GM10266 (cell line): ENCODE data around the gene ZNF326.

Source experiments
- DNase-seq: peaks from one replicate; pipeline ENCODE4 v3.0.0; 2012; ENCODE audit errors: extremely low spot score
- TF ChIP-seq, protein P1 (sequence below): IDR thresholded peaks from 2 replicates; pipeline ENCODE4 v1.5.1; 2012; ENCODE audit warnings: mild to moderate bottlenecking, low read depth; ENCODE audit not compliant: control insufficient read depth, insufficient read depth; ENCODE audit errors: missing control alignments

The ZNF326 gene, protein sequence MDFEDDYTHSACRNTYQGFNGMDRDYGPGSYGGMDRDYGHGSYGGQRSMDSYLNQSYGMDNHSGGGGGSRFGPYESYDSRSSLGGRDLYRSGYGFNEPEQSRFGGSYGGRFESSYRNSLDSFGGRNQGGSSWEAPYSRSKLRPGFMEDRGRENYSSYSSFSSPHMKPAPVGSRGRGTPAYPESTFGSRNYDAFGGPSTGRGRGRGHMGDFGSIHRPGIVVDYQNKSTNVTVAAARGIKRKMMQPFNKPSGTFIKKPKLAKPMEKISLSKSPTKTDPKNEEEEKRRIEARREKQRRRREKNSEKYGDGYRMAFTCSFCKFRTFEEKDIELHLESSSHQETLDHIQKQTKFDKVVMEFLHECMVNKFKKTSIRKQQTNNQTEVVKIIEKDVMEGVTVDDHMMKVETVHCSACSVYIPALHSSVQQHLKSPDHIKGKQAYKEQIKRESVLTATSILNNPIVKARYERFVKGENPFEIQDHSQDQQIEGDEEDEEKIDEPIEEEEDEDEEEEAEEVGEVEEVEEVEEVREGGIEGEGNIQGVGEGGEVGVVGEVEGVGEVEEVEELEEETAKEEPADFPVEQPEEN

DNA sequence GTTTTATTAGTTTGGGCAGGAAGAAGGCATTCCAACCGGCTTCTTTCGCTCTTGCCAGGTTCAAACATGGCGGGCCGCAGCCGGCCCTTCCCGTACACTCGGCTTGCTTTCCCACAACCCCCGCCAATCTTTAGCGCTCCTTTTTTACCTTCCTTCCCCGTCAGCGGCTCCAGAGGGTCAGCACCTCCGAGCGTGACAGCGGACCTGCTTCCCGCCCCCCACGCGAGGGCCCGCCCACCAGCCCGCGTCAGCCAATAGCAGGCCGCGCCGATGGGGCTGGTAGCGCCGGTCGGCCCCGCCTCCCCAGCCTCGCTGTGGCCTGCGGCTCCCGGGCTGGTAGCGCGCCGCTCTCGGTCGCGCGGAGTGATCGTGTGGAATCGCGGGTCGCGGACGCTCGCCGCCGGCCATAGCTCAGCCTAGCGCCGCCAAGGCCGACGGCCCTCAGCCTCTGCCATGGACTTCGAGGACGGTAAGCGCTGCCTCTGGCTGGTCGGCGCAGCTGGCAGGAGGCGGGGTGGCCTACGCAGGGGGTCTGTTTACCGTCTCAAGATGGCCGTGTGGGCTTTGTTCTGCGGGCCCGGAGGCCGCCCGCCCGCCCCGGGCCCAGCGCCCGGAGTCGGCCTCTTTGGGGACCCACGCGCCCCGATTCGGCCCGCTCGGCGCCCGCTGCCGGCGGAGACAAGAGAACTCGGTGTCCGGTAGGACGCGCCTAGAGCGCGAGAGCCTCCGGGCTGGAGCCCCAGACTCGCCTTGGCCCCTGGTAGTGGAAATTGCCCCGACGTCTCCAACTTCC is at the start of gene ZNF326:
Gene ZNF326 (plus strand): TSS at position 306 of the 793 bp plus-strand sequence. CDS start 148 bp downstream, at position 454.
- DNase-seq, result peak; percentile 99
- TF ChIP-seq, protein P1, sequence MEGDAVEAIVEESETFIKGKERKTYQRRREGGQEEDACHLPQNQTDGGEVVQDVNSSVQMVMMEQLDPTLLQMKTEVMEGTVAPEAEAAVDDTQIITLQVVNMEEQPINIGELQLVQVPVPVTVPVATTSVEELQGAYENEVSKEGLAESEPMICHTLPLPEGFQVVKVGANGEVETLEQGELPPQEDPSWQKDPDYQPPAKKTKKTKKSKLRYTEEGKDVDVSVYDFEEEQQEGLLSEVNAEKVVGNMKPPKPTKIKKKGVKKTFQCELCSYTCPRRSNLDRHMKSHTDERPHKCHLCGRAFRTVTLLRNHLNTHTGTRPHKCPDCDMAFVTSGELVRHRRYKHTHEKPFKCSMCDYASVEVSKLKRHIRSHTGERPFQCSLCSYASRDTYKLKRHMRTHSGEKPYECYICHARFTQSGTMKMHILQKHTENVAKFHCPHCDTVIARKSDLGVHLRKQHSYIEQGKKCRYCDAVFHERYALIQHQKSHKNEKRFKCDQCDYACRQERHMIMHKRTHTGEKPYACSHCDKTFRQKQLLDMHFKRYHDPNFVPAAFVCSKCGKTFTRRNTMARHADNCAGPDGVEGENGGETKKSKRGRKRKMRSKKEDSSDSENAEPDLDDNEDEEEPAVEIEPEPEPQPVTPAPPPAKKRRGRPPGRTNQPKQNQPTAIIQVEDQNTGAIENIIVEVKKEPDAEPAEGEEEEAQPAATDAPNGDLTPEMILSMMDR, result peak; percentile 20

DNA sequence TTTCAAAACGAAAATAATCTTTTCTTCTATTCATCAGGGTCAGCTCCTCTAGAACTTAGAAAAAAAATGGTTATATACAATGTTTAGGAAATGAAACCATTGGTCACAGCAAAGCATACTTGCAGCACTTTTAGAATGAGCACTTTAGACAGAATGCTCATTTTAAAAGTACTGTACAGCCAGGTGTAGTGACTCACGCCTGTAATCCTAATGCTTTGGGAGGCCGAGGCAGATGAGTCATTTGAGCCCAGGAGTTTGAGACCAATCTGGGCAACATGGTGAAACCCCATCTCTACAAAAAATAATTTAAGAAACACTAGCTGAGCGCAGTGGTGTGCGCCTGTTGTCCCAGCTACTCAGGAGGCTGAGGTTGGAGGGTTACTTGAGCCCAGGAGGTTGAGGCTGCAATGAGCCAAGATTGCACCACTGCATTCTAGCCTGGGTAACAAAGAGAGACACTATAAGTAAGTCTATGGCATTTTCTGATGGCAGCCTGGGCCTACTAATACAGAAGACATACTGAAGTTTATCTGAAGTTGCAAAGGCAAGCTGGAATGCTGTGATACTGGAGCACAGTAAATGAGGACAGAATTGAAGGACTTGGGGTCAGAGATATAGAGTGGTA is 48.9 kb upstream of the ZNF326 start:
- no peak for DNase-seq
- TF ChIP-seq, protein P1, result no peak

DNA sequence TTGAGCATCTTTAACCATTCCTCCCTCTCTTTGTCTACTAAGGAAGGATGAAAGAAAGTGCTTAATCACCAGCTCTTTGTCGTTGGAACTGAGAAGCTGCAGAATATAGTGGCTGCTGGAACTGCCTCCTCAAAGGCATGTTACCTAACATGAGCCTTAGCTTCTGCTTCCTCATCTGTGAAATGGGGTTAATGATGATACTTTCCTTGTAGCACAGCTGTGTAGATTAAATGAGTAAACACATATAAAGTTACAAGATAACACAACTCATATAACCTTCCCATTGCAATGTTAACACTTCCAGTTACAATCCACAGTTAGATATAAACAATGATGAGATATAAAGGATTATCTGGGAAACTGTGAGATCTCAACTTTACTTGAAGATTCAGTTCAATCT is 48.4 kb upstream of the ZNF326 start:
- TF ChIP-seq, protein P1, result no peak
- DNase-seq, result no peak

DNA sequence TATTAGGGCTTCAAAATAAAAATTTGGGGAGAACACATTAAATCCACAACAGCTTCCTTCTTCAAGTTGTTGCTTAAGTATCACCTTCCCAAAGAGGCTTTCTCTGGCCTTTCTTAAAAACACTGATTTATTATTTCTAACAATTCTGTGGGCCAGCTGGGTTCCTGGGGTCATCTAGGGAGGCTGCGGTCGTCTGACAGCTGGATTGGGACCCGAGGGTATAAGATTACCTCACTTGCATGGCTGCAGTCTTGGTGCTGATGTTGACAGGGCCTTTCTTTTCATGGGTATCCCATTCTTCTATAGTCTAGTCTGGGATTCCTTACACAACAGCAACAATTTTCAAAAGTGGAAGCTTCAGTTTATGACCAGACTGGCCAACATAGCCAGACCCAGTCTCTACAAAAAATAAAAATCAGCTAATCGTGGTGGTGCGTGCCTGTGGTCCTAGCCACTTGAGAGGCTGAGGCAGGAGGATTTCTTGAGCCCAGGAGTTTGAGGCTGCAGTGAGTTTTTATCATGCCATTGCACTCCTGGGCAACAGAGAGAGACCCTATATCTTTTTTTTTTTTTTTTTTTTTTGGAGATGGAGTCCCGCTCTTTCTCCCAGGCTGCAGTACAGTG is 46.1 kb upstream of the ZNF326 start:
- TF ChIP-seq, protein P1, result no peak
- DNase-seq, result no peak

DNA sequence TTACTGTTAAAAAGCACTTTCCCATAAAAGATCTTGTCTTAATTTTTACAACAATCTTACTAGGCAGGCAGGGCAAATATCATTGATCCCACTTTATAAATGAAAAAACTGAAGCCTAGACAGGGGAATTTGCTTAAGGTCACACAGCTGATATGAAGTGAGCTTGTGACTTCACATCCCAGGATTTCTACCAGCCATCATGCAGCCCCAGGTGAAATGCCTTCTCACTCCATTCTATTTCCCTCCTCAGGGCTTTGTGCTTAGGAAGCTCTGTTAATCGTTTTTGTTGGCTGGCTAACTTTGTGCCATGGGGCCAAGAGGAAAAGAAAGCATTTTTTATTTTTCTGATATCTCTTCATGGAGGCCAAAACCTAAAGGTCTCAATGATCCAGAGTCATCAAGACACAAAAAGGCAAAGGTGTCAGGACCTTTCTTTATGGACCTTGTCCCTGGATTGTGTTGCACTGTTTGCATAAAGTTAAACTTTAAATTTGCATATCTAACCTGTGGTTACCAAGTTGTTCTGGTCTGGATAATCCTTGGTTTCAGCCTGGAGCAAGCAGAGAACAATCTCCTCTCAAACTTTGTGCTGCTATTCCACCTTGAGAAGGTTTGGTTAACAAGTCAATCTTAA is 44.8 kb upstream of the ZNF326 start:
- TF ChIP-seq, protein P1, result no peak
- DNase-seq, result no peak

DNA sequence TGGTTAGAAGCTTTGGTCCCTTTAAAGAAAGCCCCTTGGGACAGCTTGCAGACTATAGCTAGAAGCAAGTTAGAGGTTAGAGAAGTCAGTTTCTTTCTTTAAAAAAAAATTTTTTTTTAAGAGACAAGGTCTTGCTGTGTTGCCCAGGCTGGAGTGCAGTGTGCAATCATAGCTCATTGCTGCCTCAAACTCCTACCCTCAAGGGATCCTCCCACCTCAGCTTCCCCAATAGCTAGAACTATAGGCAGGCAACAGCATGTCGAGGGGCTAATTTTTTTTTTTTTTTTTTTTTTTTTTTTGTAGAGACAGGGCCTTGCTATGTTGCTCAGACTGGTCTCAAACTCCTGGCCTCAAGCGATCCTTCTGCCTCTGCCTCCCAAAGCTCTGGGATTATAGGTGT is 44.2 kb upstream of the ZNF326 start:
- TF ChIP-seq, protein P1, result no peak
- no peak for DNase-seq
